Osteoblast (primary cell): ENCODE measurements around the gene EIF1. TPM values are rescaled to one million over a fixed set of nuclear protein-coding genes. Genes with fewer than 3 reads are reported as not detected.

Experiments
- DNase-seq: peaks from one replicate; pipeline ENCODE4 v3.0.0; 2011; ENCODE audit warnings: low spot score, mixed read lengths; ENCODE audit not compliant: insufficient read length; ENCODE audit errors: missing footprints
- H2AFZ ChIP-seq: 2 replicates; pipeline ENCODE4 v1.6.0; 2011; ENCODE audit warnings: mild to moderate bottlenecking, low read length
- H3K27ac ChIP-seq: 2 replicates; pipeline ENCODE4 v1.5.1; 2011; ENCODE audit warnings: mild to moderate bottlenecking, low read depth, low read length, moderate library complexity
- H3K27me3 ChIP-seq: 2 replicates; pipeline ENCODE4 v1.6.0; 2012; ENCODE audit warnings: mild to moderate bottlenecking, control low read depth, inconsistent platforms, low read length, moderate library complexity; ENCODE audit not compliant: insufficient read depth
- H3K36me3 ChIP-seq: 2 replicates; pipeline ENCODE4 v1.5.1; 2011; ENCODE audit warnings: mild to moderate bottlenecking, low read length, control low read depth, moderate library complexity; ENCODE audit not compliant: insufficient read depth
- H3K4me1 ChIP-seq: 2 replicates; pipeline ENCODE4 v1.5.1; 2011; ENCODE audit warnings: mild to moderate bottlenecking, low read length, control low read depth, moderate library complexity; ENCODE audit not compliant: insufficient read depth
- H3K4me2 ChIP-seq: 2 replicates; pipeline ENCODE4 v1.6.0; 2011; ENCODE audit warnings: mild to moderate bottlenecking, low read length; ENCODE audit not compliant: insufficient read depth
- H3K4me3 ChIP-seq: fragments of 200-600 bp; sonication (generic); 3 replicates; pipeline ENCODE4 v1.5.1; 2012; ENCODE audit warnings: mild to moderate bottlenecking, low read length, inconsistent platforms; ENCODE audit not compliant: insufficient read depth
- H3K79me2 ChIP-seq: 2 replicates; pipeline ENCODE4 v1.6.0; 2012; ENCODE audit warnings: mild to moderate bottlenecking, low read length, control low read depth, inconsistent platforms; ENCODE audit not compliant: insufficient read depth
- H3K9me3 ChIP-seq: 2 replicates; pipeline ENCODE4 v1.5.1; 2011; ENCODE audit warnings: low read depth, low read length, control low read depth
- H4K20me1 ChIP-seq: 2 replicates; pipeline ENCODE4 v1.6.0; 2012; ENCODE audit warnings: mild to moderate bottlenecking, low read length, control low read depth; ENCODE audit not compliant: insufficient read depth
- CTCF ChIP-seq: IDR thresholded peaks from 2 replicates; pipeline ENCODE4 v1.5.1; 2011; ENCODE audit warnings: mild to moderate bottlenecking, low read depth, low read length, moderate library complexity; ENCODE audit errors: extremely low read depth
- total RNA-seq: library from RNA; depleted of rRNA; stranded (reverse); fragments of >200 nt; gene quantifications from 2 replicates; pipeline ENCODE4 v1.2.3, GENCODE V29; 2012

Gene EIF1
- total RNA-seq, 1 donor = 94.5 TPM

- no peak overlapping the region for H3K4me2 ChIP-seq
- H3K27ac ChIP-seq = no peak overlapping the region
- no peaks in the 10 kb centered on the region for H3K9me3 ChIP-seq
- H3K4me1 ChIP-seq = peaks cover 24% of the 10 kb centered on the region
- peaks cover 39% of the 10 kb centered on the region for H4K20me1 ChIP-seq
- no peak for TF ChIP-seq CTCF
- no peak for DNase-seq
- no peak overlapping the region for H2AFZ ChIP-seq
- no peak overlapping the region for H3K4me3 ChIP-seq
- peaks cover 47% of the 10 kb centered on the region for H3K36me3 ChIP-seq
- no peaks in the 10 kb centered on the region for H3K27me3 ChIP-seq
- H3K79me2 ChIP-seq = peaks cover 26% of the 10 kb centered on the region
Measured at GRCh38 chr17:41692722-41693521, 4.2 kb downstream of the EIF1 start.

GRCh38 chr17:41695134-41695661, 6.5 kb downstream of the EIF1 start:
- H3K27me3 ChIP-seq = no peaks in the 10 kb centered on the region
- peaks cover 13% of the 10 kb centered on the region for H3K79me2 ChIP-seq
- DNase-seq = peak; percentile 38
- no peak overlapping the region for H2AFZ ChIP-seq
- H3K36me3 ChIP-seq = peaks cover 39% of the 10 kb centered on the region
- H3K4me2 ChIP-seq = no peak overlapping the region
- no peak overlapping the region for H3K4me3 ChIP-seq
- H3K27ac ChIP-seq = no peak overlapping the region
- peaks cover 19% of the 10 kb centered on the region for H3K4me1 ChIP-seq
- H3K9me3 ChIP-seq = no peaks in the 10 kb centered on the region
- peaks cover 26% of the 10 kb centered on the region for H4K20me1 ChIP-seq
- TF ChIP-seq CTCF = no peak

- Histone ChIP-seq H3K4me3 (no peak overlapping the region), H3K27me3 (no peaks in the 10 kb centered on the region), H4K20me1 (peaks cover 16% of the 10 kb centered on the region), H3K27ac (no peak overlapping the region), H3K79me2 (peaks cover 4% of the 10 kb centered on the region), H3K36me3 (peaks cover 30% of the 10 kb centered on the region), H3K4me2 (no peak overlapping the region), H2AFZ (no peak overlapping the region), H3K4me1 (peaks cover 10% of the 10 kb centered on the region), H3K9me3 (no peaks in the 10 kb centered on the region)
- peak; percentile 95 for DNase-seq
- peak; percentile 90 for TF ChIP-seq CTCF
Measured at GRCh38 chr17:41695954-41696757, 7.5 kb downstream of the EIF1 start.
